Lower leg skin (tissue), 4 donors: Measurements from ENCODE around the gene THY1. TPM values are rescaled to one million over a fixed set of nuclear protein-coding genes. Genes with fewer than 3 reads are reported as not detected.

Experiments used
- DNase-seq, 2 donors: peaks; one replicate each; pipeline ENCODE4 v3.0.0-alpha.2; 2019; ENCODE audit warnings: low spot score in 2 of 2
- H3K4me3 ChIP-seq: fragments of 200-600 bp; sonication (generic); 2 replicates; pipeline ENCODE4 v1.5.1; 2017; ENCODE audit warnings: mild to moderate bottlenecking, low read depth; ENCODE audit not compliant: poor library complexity, severe bottlenecking
- CTCF ChIP-seq, 3 donors: fragments of 450-650 bp; IDR thresholded peaks; one replicate each; pipeline ENCODE4 v1.5.1; 2016; ENCODE audit warnings: antibody characterized with exemption in 3 of 3, mild to moderate bottlenecking in 3 of 3, moderate library complexity in 2 of 3
- POLR2A ChIP-seq, 2 donors: fragments of 450-650 bp; IDR thresholded peaks; one replicate each; pipeline ENCODE4 v1.6.1; 2016 to 2017; ENCODE audit warnings: antibody characterized with exemption in 2 of 2, mild to moderate bottlenecking in 1 of 2, moderate library complexity in 1 of 2
- WGBS, 2 donors: methylation state at CpG; one replicate each; pipeline ENCODE4 v1.1.5; 2018; 5-methylcytosine and 5-hydroxymethylcytosine counted together
- intact Hi-C: fragments of 100-400 bp; cut with DNase I; formaldehyde crosslinking; loops from one replicate; pipeline ENCODE4 v1.15.0; 2023; ENCODE audit warnings: low total_unique reads
- total RNA-seq, 4 donors: library from RNA; depleted of rRNA; stranded (reverse); fragments of >200 nt; gene quantifications; one replicate each; pipeline ENCODE4 v1.1.0, GENCODE V29; 2016

The THY1 gene
- total RNA-seq, 4 donors from 2014 or later, result 0.52 to 15.3 (median 2.7) TPM

GRCh38 chr11:119436711-119437110 is 13.7 kb upstream of the THY1 start:
- intact Hi-C loops, result no loop called here
- no peak for DNase-seq
- TF ChIP-seq CTCF (IDR thresholded peaks at IDR 0.05), result no peak
- TF ChIP-seq POLR2A (IDR thresholded peaks at IDR 0.05), result no peak
- H3K4me3 ChIP-seq, result no peak overlapping the region
- WGBS, 2 donors, result 71 to 96% methylated on average over 2 of the region's 2 CpGs

GRCh38 chr11:119436093-119436492 is 13.1 kb upstream of the THY1 start:
- no peak overlapping the region for H3K4me3 ChIP-seq
- TF ChIP-seq POLR2A (IDR thresholded peaks at IDR 0.05) (no peak), CTCF (IDR thresholded peaks at IDR 0.05) (no peak)
- WGBS, 2 donors, result 86 to 89% methylated on average over 7 of the region's 7 CpGs
- DNase-seq, result no peak
- intact Hi-C loops, result no loop called here

- intact Hi-C loops, result no loop called here
- no peak overlapping the region for H3K4me3 ChIP-seq
- WGBS, 2 donors, result 79 to 80% methylated on average over 1 of the region's 1 CpG
- no peak for DNase-seq
- no peak for TF ChIP-seq POLR2A (IDR thresholded peaks at IDR 0.05)
- no peak for TF ChIP-seq CTCF (IDR thresholded peaks at IDR 0.05)
Measured at GRCh38 chr11:119434591-119435330, 11.8 kb upstream of the THY1 start.

GRCh38 chr11:119433358-119433725 is 10.4 kb upstream of the THY1 start:
- no peak for DNase-seq
- no peak overlapping the region for H3K4me3 ChIP-seq
- 10 to 33% methylated on average over 1 of the region's 1 CpG for WGBS, 2 donors
- intact Hi-C loops, result no loop called here
- TF ChIP-seq POLR2A (IDR thresholded peaks at IDR 0.05), result no peak
- no peak for TF ChIP-seq CTCF (IDR thresholded peaks at IDR 0.05)

- H3K4me3 ChIP-seq, result no peak overlapping the region
- DNase-seq, result no peak
- TF ChIP-seq CTCF (IDR thresholded peaks at IDR 0.05) (no peak), POLR2A (IDR thresholded peaks at IDR 0.05) (no peak)
- WGBS, 2 donors, result 20 to 28% methylated on average over 21 of the region's 21 CpGs
- intact Hi-C loops, result no loop called here
Measured at GRCh38 chr11:119432484-119433357, 9.7 kb upstream of the THY1 start.
